GM12878 (cell line): ENCODE data around the gene COL6A3.

Experiments
- ATF7 ChIP-seq: fragments of 450-650 bp; IDR thresholded peaks from 2 replicates; pipeline ENCODE4 v1.6.1; 2016; ENCODE audit warnings: low read depth, mild to moderate bottlenecking
- CHD1 ChIP-seq: IDR thresholded peaks from 2 replicates; pipeline ENCODE4 v1.6.1; 2012; ENCODE audit warnings: low read depth, low read length, improper control_type of control experiment
- CTCF ChIP-seq, 3 experiments: IDR thresholded peaks in 2 of 3; conservative IDR thresholded peaks in 1 of 3; 2 replicates each; pipeline ENCODE4 v1.5.1; 2011; ENCODE audit warnings: low read depth in 3 of 3, low read length in 3 of 3, mild to moderate bottlenecking in 3 of 3, control low read depth in 2 of 3, moderate library complexity in 2 of 3, inconsistent platforms in 1 of 3, mixed read lengths in 1 of 3; ENCODE audit not compliant: control insufficient read depth in 2 of 3, insufficient read depth in 1 of 3; ENCODE audit errors: extremely low read depth in 1 of 3
- EZH2 ChIP-seq: IDR thresholded peaks from 2 replicates; pipeline ENCODE4 v1.6.1; 2012; ENCODE audit warnings: low read depth, mild to moderate bottlenecking, control low read depth, inconsistent platforms, low read length, borderline replicate concordance; ENCODE audit not compliant: control insufficient read depth
- FOXM1 ChIP-seq: IDR thresholded peaks from 2 replicates; pipeline ENCODE4 v1.6.1; 2012; ENCODE audit warnings: low read depth, mild to moderate bottlenecking, inconsistent platforms, low read length, moderate library complexity
- HDAC2 ChIP-seq: fragments of 200-600 bp; sonication (generic); IDR thresholded peaks from 2 replicates; pipeline ENCODE4 v1.6.1; 2017
- POLR2A ChIP-seq: IDR thresholded peaks from 2 replicates; pipeline ENCODE4 v1.6.1; 2011; ENCODE audit warnings: low read depth, mild to moderate bottlenecking, low read length
- SMC3 ChIP-seq: IDR thresholded peaks from 2 replicates; pipeline ENCODE4 v1.6.1; 2011; ENCODE audit warnings: low read length, improper control_type of control experiment, borderline replicate concordance
- ZSCAN29 ChIP-seq: fragments of 450-650 bp; IDR thresholded peaks from 2 replicates; pipeline ENCODE4 v1.6.1; 2017; ENCODE audit warnings: mild to moderate bottlenecking, moderate library complexity
- TF ChIP-seq, protein P1 (sequence below): IDR thresholded peaks from 2 replicates; pipeline ENCODE4 v1.6.1; 2012; ENCODE audit warnings: low read depth, low read length, improper control_type of control experiment
- TF ChIP-seq, protein P2 (sequence below): fragments of 450-650 bp; IDR thresholded peaks from 2 replicates; pipeline ENCODE4 v1.6.1; 2016; ENCODE audit warnings: mild to moderate bottlenecking

DNA sequence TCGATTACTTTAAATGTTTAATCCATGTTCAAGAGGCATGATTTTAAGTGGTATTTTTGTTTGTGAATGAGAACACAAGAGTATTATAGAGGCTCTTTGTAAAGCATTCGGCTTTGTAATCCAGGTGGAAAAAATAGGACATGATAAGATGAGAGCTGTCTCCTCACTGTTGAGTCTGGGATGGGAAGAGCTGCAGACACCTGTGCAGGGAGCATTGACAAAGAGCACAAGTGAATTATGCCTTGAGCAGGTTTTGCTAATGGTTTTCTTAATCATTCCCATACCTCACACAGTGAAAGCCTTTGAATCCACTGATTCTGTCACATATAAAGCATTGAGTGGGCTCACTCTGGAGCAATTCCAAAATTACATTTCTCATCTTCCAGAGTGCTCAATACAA lies 9.6 kb downstream of the COL6A3 start:
- TF ChIP-seq SMC3 = no peak
- no peak for TF ChIP-seq CHD1
- TF ChIP-seq CTCF (IDR thresholded peaks at IDR 0.05 in 2 of 3, conservative IDR thresholded peaks at IDR 0.05 in 1 of 3; ENCODE audit: control insufficient read depth in 2 of 3, extremely low read depth in 1 of 3, insufficient read depth in 1 of 3, low read depth in 3 of 3, low read length in 3 of 3) = no peak
- no peak for TF ChIP-seq HDAC2
- no peak for TF ChIP-seq POLR2A
- TF ChIP-seq, protein P1, sequence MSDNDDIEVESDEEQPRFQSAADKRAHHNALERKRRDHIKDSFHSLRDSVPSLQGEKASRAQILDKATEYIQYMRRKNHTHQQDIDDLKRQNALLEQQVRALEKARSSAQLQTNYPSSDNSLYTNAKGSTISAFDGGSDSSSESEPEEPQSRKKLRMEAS = no peak
- TF ChIP-seq, protein P2, sequence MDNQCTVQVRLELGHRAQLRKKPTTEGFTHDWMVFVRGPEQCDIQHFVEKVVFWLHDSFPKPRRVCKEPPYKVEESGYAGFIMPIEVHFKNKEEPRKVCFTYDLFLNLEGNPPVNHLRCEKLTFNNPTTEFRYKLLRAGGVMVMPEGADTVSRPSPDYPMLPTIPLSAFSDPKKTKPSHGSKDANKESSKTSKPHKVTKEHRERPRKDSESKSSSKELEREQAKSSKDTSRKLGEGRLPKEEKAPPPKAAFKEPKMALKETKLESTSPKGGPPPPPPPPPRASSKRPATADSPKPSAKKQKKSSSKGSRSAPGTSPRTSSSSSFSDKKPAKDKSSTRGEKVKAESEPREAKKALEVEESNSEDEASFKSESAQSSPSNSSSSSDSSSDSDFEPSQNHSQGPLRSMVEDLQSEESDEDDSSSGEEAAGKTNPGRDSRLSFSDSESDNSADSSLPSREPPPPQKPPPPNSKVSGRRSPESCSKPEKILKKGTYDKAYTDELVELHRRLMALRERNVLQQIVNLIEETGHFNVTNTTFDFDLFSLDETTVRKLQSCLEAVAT = no peak
- TF ChIP-seq ZSCAN29 = no peak
- TF ChIP-seq EZH2 = no peak
- no peak for TF ChIP-seq ATF7
- no peak for TF ChIP-seq FOXM1
